HEK293 (cell line): ENCODE data around the gene SET.
A peak's percentile ranks its signal among the peaks of the same experiment; 100 is the strongest.

Experiments
- CTCF ChIA-PET: fragments of 350-600 bp; formaldehyde crosslinking; extraction: SDS; loops from one replicate; lab custom pipeline; 2021; ENCODE audit warnings: antibody characterized with exemption; lab: Yijun Ruan, JAX
- POLR2A ChIA-PET: fragments of 300-600 bp; formaldehyde crosslinking; extraction: SDS; loops from one replicate; lab custom pipeline; 2020; ENCODE audit warnings: antibody characterized with exemption, inconsistent platforms; lab: Yijun Ruan, JAX
- H3K27ac ChIP-seq: fragments of 200-500 bp; sonication (Bioruptor generic); 2 replicates; pipeline ENCODE4 v1.5.1; 2014; ENCODE audit warnings: low read depth, low read length, control low read depth, inconsistent platforms; ENCODE audit errors: extremely low read depth
- H3K36me3 ChIP-seq, 2 experiments: fragments of 200-500 bp in 1 of 2; sonication (Bioruptor generic) in 1 of 2; 1 replicate in 1 of 2; 2 replicates in 1 of 2; pipeline ENCODE4 v1.5.1; 2014 to 2017; ENCODE audit warnings: inconsistent platforms in 2 of 2, low read length in 2 of 2; ENCODE audit not compliant: control insufficient read depth in 2 of 2, insufficient read depth in 1 of 2
- H3K4me1 ChIP-seq: fragments of 200-500 bp; sonication (Bioruptor generic); 2 replicates; pipeline ENCODE4 v1.5.1; 2014; ENCODE audit warnings: mild to moderate bottlenecking, low read length, inconsistent platforms; ENCODE audit not compliant: control insufficient read depth, insufficient read depth
- H3K4me3 ChIP-seq: 2 replicates; pipeline ENCODE4 v1.5.1; 2011; ENCODE audit warnings: low read depth, mild to moderate bottlenecking, control low read depth, low read length, moderate library complexity
- H3K9me3 ChIP-seq: fragments of 200-500 bp; sonication (Bioruptor generic); 2 replicates; pipeline ENCODE4 v1.5.1; 2014; ENCODE audit warnings: low read depth, low read length, inconsistent platforms; ENCODE audit not compliant: control insufficient read depth, insufficient read depth
- EGR2 ChIP-seq: fragments of 450-650 bp; formaldehyde crosslinking; IDR thresholded peaks from 2 replicates; pipeline ENCODE4 v1.5.1; 2016; ENCODE audit warnings: low read depth, missing biosample characterization, missing genetic modification characterization
- GLIS1 ChIP-seq: fragments of 450-650 bp; formaldehyde crosslinking; IDR thresholded peaks from 2 replicates; pipeline ENCODE4 v1.5.1; 2016; ENCODE audit warnings: missing biosample characterization, missing genetic modification characterization
- KLF17 ChIP-seq: fragments of 450-650 bp; formaldehyde crosslinking; IDR thresholded peaks from 2 replicates; pipeline ENCODE4 v1.5.1; 2016; ENCODE audit warnings: missing biosample characterization, missing genetic modification characterization
- SP2 ChIP-seq: fragments of 450-650 bp; formaldehyde crosslinking; IDR thresholded peaks from 2 replicates; pipeline ENCODE4 v1.5.1; 2016; ENCODE audit warnings: missing biosample characterization, missing genetic modification characterization
- ZBTB11 ChIP-seq: fragments of 450-650 bp; formaldehyde crosslinking; conservative IDR thresholded peaks from 2 replicates; pipeline ENCODE4 v1.5.1; 2016; ENCODE audit warnings: low read depth, missing biosample characterization, missing genetic modification characterization
- ZFHX2 ChIP-seq: fragments of 450-650 bp; formaldehyde crosslinking; conservative IDR thresholded peaks from 2 replicates; pipeline ENCODE4 v1.5.1; 2016; ENCODE audit warnings: missing biosample characterization, missing genetic modification characterization
- ZNF2 ChIP-seq: fragments of 450-650 bp; formaldehyde crosslinking; IDR thresholded peaks from 2 replicates; pipeline ENCODE4 v1.5.1; 2016; ENCODE audit warnings: missing biosample characterization, missing genetic modification characterization
- ZNF202 ChIP-seq: fragments of 450-650 bp; formaldehyde crosslinking; IDR thresholded peaks from 2 replicates; pipeline ENCODE4 v1.5.1; 2016; ENCODE audit warnings: missing biosample characterization, missing genetic modification characterization, borderline replicate concordance
- ZNF366 ChIP-seq: fragments of 450-650 bp; formaldehyde crosslinking; conservative IDR thresholded peaks from 2 replicates; pipeline ENCODE4 v1.5.1; 2016; ENCODE audit warnings: missing biosample characterization, missing genetic modification characterization
- ZNF433 ChIP-seq: fragments of 450-650 bp; formaldehyde crosslinking; IDR thresholded peaks from 2 replicates; pipeline ENCODE4 v1.5.1; 2016; ENCODE audit warnings: missing biosample characterization, missing genetic modification characterization, low read depth
- ZNF639 ChIP-seq: fragments of 450-650 bp; formaldehyde crosslinking; IDR thresholded peaks from 2 replicates; pipeline ENCODE4 v1.5.1; 2016; ENCODE audit warnings: missing biosample characterization, missing genetic modification characterization
- ZNF843 ChIP-seq: fragments of 450-650 bp; formaldehyde crosslinking; IDR thresholded peaks from 2 replicates; pipeline ENCODE4 v1.5.1; 2016; ENCODE audit warnings: missing biosample characterization, missing genetic modification characterization
- TF ChIP-seq, protein P1 (sequence below): fragments of 450-650 bp; formaldehyde crosslinking; IDR thresholded peaks from 2 replicates; pipeline ENCODE4 v1.5.1; 2016; ENCODE audit warnings: missing biosample characterization, missing genetic modification characterization
- TF ChIP-seq, protein P2 (sequence below): fragments of 450-650 bp; IDR thresholded peaks from 2 replicates; pipeline ENCODE4 v1.5.1; 2018; ENCODE audit warnings: missing biosample characterization, missing genetic modification characterization

The SET gene

GRCh38 chr9:128684325-128685199 lies 4.5 kb upstream of the SET start (continued):
- TF ChIP-seq ZNF202 (tag by site-specific recombination) (no peak), ZNF639 (tag by site-specific recombination) (0 out of 2 replicates have a peak, but pooled peaks have one; percentile 6), SP2 (tag by site-specific recombination) (peak; percentile 80), KLF17 (tag by site-specific recombination) (peak; percentile 11; the same call in 1 of the 2 replicates), ZBTB11 (peak; percentile 27; the same call in 1 of the 2 replicates), GLIS1 (tag by site-specific recombination) (peak; percentile 84), ZNF843 (0 out of 2 replicates have a peak, but pooled peaks have one; percentile 25)
- TF ChIP-seq, protein P1, sequence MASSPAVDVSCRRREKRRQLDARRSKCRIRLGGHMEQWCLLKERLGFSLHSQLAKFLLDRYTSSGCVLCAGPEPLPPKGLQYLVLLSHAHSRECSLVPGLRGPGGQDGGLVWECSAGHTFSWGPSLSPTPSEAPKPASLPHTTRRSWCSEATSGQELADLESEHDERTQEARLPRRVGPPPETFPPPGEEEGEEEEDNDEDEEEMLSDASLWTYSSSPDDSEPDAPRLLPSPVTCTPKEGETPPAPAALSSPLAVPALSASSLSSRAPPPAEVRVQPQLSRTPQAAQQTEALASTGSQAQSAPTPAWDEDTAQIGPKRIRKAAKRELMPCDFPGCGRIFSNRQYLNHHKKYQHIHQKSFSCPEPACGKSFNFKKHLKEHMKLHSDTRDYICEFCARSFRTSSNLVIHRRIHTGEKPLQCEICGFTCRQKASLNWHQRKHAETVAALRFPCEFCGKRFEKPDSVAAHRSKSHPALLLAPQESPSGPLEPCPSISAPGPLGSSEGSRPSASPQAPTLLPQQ (tag by site-specific recombination), result 0 out of 2 replicates have a peak, but pooled peaks have one; percentile 21

DNA sequence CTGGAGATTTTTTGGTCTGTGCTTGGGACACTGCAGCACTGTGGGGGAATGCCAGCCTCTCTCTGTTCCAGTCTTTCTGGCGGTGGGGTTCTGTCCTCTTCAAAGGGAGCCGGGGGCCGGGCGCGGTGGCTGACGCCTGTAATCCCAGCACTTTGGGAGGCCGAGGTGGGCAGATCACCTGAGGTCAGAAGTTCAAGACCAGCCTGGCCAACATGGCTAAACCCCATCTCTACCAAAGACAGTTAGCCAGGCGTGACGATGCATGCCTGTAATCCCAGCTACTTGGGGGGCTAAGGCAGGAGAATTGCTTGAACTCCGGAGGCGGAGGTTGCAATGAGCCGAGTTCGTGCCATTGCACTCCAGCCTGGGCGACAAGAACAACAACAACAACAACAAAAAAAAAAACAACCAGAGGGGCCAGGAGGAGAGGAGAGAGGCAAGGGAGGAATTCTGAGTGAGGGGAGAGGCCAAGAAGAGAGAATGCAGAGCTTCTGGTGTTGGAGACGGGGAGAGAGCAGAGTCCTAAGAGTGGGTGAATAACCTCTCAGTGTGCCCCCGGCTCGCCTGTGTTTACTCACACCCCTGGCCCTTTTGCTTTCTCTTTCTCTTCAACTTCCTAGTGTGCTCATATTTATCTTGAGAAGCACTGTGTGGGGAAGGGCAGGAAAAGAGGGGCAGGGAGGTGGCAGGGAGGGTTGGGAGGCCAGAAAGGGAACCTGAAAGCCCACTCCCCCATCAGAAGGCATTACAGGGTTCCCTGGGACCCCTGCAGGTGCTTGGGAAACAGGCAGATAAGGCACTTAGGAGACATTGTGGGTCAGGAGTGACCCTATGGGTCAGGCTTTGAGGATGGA lies 3.2 kb upstream of the SET start:
- H3K9me3 ChIP-seq, result no peaks in the 10 kb centered on the region
- H3K4me1 ChIP-seq, result no peaks in the 10 kb centered on the region
- no peak overlapping the region for H3K4me3 ChIP-seq
- ChIA-PET CTCF (interaction anchor here (0.9 to 2.2 kb wide), 3 partner anchors 14 to 167 kb away, joined by 3 to 7 read pairs (median 4); no protein-coding TSS in a partner anchor), POLR2A (interaction anchor here (0.6 to 2.3 kb wide), 5 partner anchors 10 to 24 kb away, joined by 3 to 16 read pairs (median 11); no protein-coding TSS in a partner anchor)
- H3K36me3 ChIP-seq, result peaks cover 0 to 9% of the 10 kb centered on the region in 2 experiments; a peak in 2 of 3 replicates
- H3K27ac ChIP-seq, result no peak overlapping the region; the same call in 1 of the 2 replicates
- TF ChIP-seq ZFHX2 (tag by site-specific recombination), result peak; percentile 39
- peak; percentile 27; the same call in 1 of the 2 replicates for TF ChIP-seq EGR2 (tag by site-specific recombination)
- no peak for TF ChIP-seq ZNF366 (tag by site-specific recombination)
- TF ChIP-seq GLIS1 (tag by site-specific recombination), result no peak
- TF ChIP-seq, protein P2, sequence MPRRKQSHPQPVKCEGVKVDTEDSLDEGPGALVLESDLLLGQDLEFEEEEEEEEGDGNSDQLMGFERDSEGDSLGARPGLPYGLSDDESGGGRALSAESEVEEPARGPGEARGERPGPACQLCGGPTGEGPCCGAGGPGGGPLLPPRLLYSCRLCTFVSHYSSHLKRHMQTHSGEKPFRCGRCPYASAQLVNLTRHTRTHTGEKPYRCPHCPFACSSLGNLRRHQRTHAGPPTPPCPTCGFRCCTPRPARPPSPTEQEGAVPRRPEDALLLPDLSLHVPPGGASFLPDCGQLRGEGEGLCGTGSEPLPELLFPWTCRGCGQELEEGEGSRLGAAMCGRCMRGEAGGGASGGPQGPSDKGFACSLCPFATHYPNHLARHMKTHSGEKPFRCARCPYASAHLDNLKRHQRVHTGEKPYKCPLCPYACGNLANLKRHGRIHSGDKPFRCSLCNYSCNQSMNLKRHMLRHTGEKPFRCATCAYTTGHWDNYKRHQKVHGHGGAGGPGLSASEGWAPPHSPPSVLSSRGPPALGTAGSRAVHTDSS, result no peak
- no peak for TF ChIP-seq ZNF2 (tag by site-specific recombination)
- no peak for TF ChIP-seq ZNF433
